BJ (cell line): ENCODE measurements around the gene C20orf144. TPM values are rescaled to one million over a fixed set of nuclear protein-coding genes. Genes with fewer than 3 reads are reported as not detected.

Source experiments
- CTCF ChIA-PET: fragments of 350-600 bp; formaldehyde crosslinking; extraction: SDS; loops from one replicate; lab custom pipeline; 2021; ENCODE audit warnings: antibody characterized with exemption, inconsistent platforms; lab: Yijun Ruan, JAX
- POLR2A ChIA-PET: fragments of 300-600 bp; sonication (Branson Sonifier 250); formaldehyde crosslinking; extraction: SDS; loops from one replicate; lab custom pipeline; 2021; ENCODE audit warnings: antibody characterized with exemption; lab: Charles Lee
- DNase-seq: peaks from one replicate; pipeline ENCODE4 v3.0.0-alpha.2; 2011; ENCODE audit warnings: low read depth
- H3K27me3 ChIP-seq: 2 replicates; pipeline ENCODE4 v1.6.0; 2011; ENCODE audit warnings: low read length; ENCODE audit not compliant: control insufficient read depth, insufficient read depth
- H3K36me3 ChIP-seq: 2 replicates; pipeline ENCODE4 v1.5.1; 2011; ENCODE audit warnings: low read length; ENCODE audit not compliant: control insufficient read depth, insufficient read depth
- H3K4me3 ChIP-seq: 2 replicates; pipeline ENCODE4 v1.5.1; 2011; ENCODE audit warnings: low read depth, mild to moderate bottlenecking, control low read depth, low read length
- CTCF ChIP-seq: IDR thresholded peaks from 2 replicates; pipeline ENCODE4 v1.5.1; 2011; ENCODE audit warnings: low read depth, mild to moderate bottlenecking, control low read depth, inconsistent platforms, low read length, moderate library complexity; ENCODE audit not compliant: insufficient read depth
- polyA plus RNA-seq: library from polyadenylated mRNA; depleted of rRNA; stranded (reverse); fragments of >200 nt; gene quantifications from 2 replicates; pipeline ENCODE4 v1.2.3, GENCODE V29; 2011

Gene C20orf144
- polyA plus RNA-seq, 1 experiment: 0.22 TPM

GRCh38 chr20:33659341-33660034, 2.6 kb upstream of the C20orf144 start:
- CTCF ChIA-PET: interaction anchor here (1.1 kb wide), 1 partner anchor 7 kb away, joined by 3 read pairs; the partner anchor contains the start of gene ACTL10
- Histone ChIP-seq H3K36me3 (peaks cover 12% of the 10 kb centered on the region), H3K4me3 (no peak overlapping the region), H3K27me3 (no peaks in the 10 kb centered on the region)
- DNase-seq: no peak
- POLR2A ChIA-PET: no interaction called here
- TF ChIP-seq CTCF: no peak

GRCh38 chr20:33660035-33660684, 2.0 kb upstream of the C20orf144 start:
- Histone ChIP-seq H3K36me3 (peaks cover 12% of the 10 kb centered on the region), H3K27me3 (no peaks in the 10 kb centered on the region), H3K4me3 (no peak overlapping the region)
- CTCF ChIA-PET: interaction anchor here (1.0 kb wide), 1 partner anchor 214 kb away, joined by 3 read pairs; no protein-coding TSS in a partner anchor
- POLR2A ChIA-PET: no interaction called here
- no peak for DNase-seq
- TF ChIP-seq CTCF: no peak

GRCh38 chr20:33660685-33661058, 1.5 kb upstream of the C20orf144 start:
- Histone ChIP-seq H3K27me3 (no peaks in the 10 kb centered on the region), H3K4me3 (no peak overlapping the region), H3K36me3 (peaks cover 12% of the 10 kb centered on the region)
- POLR2A ChIA-PET: no interaction called here
- DNase-seq: no peak
- no peak for TF ChIP-seq CTCF
- CTCF ChIA-PET: interaction anchor here (0.7 to 1.0 kb wide), 2 partner anchors 214 to 252 kb away, joined by 3 read pairs; no protein-coding TSS in a partner anchor

- H3K27me3 ChIP-seq: no peaks in the 10 kb centered on the region
- H3K4me3 ChIP-seq: peak overlapping the region; percentile 85
- no peak for TF ChIP-seq CTCF
- peaks cover 5% of the 10 kb centered on the region for H3K36me3 ChIP-seq
- ChIA-PET POLR2A (interaction anchor here (0.6 kb wide), 3 partner anchors 86 to 987 kb away, joined by 3 to 8 read pairs (median 3); no protein-coding TSS in a partner anchor), CTCF (interaction anchor here (0.6 to 3.6 kb wide), 8 partner anchors 10 to 464 kb away, joined by 3 to 18 read pairs (median 4); no protein-coding TSS in a partner anchor)
- no peak for DNase-seq
Measured at GRCh38 chr20:33663161-33664084, 1.3 kb downstream of the C20orf144 start.
